GM18502 (cell line): ENCODE data around the gene CPVL.

Experiments
- ATAC-seq: cut with Tn5 transposase; IDR thresholded peaks from one replicate; pipeline ENCODE4 v1.9.1; 2021; ENCODE audit warnings: mild to moderate bottlenecking; ENCODE audit not compliant: unreplicated experiment, poor library complexity

CPVL gene

DNA sequence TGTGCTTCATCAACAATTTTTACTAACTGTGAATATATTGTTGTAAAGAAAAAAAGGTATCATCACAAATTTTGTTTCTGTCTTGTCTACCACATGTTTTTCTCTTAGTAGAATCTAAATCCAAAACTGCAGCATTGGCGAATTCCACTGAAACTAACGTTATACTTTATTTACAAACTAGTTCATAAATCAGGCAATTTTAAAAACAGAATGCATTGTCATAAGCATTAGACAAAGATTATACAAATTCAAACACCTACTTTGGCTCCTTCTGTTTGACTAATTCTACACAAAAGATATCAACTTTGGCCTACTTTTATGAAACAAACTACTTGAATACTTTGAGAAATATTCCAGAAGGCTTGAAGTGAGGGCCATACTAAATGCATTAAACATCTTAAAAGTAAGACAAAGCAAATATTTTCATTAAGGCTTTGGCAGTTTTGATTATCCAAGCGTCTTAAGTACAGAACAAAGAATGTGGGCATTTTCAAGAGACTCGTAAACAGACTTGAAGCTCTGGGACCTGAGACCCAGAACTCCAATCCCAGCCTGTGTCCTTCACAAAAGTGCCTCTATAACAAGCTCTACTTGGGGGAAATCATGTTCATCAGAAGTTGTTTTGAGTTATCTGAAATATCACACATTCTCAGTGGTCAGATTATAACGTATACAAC is 81.0 kb downstream of the CPVL start:
- ATAC-seq, result no peak

DNA sequence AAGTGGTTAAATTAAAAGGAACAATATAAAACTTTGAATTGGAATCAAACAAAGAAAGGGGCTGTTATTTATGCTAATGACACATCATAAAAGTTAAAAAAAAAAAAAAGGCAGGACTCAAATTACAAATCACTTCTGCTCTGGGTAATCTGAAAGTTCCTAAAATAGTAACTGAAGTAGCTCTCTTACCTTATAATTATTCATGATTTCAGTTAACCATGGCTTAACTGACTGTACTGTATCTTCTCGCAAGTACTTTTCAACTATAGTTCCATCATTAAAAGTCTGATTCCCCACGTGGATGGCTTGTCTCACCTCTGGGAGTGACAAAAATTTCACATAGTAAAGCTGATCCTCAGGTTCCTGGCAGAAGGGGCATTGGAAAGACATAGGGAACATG is 82.5 kb downstream of the CPVL start:
- ATAC-seq, result no peak

DNA sequence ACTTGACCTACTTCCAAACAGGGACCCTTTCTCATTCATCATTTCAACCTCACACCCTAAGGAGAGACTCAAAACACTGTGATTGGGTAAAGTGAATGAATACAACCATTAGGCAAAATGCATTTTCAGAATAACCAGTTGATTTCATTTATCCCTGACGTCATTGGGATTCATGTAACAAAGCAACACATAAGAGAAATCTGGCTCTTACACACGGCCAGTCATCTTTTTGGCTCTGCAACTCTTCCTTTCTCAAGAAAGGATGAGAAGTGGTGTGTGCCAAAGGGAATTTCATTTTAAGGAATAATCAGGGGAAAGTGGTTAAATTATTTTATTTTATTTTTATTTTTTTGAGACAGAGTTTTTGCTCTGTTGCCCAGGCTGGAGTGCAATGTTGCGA is 83.1 kb downstream of the CPVL start:
- ATAC-seq, result no peak

DNA sequence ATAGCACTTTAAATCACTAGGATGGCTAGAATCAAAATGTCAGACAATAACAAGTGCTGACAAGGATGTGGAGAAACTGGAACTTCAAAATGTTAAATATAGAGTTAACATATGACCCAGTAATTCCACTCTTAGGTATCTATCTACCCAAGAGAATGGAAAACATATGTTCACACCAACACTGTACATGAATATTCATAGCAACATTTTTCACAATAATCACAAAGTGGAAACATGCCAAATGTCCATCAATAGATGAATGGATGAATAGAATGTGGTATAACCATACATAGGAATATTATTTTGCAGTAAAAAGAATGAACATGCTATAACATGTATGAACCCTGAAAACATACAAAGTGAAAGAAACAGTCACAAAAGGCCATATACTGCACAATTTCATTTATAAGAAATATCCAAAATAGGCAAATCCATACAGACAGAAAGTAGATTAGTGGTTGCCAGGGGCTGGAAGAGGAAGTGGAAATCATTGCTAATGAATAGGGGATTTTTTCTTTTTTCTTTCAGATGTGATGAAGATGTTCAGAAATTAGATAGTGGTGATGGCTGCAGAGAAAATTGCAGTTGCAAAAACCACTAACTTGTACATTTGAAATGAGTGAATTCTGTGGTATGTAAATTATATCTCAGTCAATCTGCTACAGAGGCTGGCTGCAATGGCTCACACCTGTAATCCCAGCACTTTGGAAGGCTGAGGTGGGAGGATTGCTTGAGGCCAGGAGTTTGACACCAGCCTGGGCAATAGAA is 93.0 kb downstream of the CPVL start:
- ATAC-seq, result no peak

DNA sequence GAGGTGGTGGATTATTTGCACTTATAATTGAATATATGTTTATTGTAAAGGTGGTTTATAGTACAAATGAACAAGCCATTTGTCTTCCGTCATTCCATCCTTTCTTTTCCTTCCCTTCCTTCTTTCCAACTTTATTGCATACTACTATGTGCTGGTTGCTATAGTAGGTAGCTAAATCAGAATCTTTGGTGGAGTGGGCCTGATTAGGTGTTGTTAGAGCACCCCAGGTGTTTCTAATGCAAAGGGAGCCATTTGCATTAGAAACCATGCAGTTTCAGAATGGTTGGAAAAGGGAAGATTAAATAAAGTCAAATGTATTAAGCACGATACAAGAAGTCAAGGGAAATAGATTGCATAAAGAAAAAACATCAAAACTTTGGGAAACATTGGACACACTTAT is 99.4 kb downstream of the CPVL start:
- ATAC-seq, result no peak

- ATAC-seq, result no peak
Measured at GRCh38 chr7:29045258-29046086, 100.9 kb downstream of the CPVL start.

DNA sequence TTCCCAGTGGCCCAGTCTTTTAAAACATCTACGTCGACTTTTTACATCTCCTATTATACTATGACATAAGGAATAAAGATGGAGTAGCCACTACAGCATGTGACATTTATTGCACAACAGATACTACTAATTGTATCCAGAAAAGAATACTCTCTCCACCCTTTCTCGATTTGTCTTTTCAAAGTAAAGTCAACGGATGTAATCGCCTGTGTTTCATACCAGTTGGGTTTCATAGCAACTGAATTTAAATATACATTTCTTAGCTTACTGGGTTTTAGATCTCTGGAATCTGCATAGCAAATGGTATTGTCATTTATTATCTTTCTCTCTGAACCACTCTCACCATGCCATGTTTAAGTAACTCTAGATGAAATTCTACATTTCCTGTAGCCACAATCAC is 101.8 kb downstream of the CPVL start:
- no peak for ATAC-seq

- no peak for ATAC-seq
Measured at GRCh38 chr7:29043576-29043975, 102.8 kb downstream of the CPVL start.

GRCh38 chr7:29042824-29043231 is 103.5 kb downstream of the CPVL start:
- no peak for ATAC-seq

DNA sequence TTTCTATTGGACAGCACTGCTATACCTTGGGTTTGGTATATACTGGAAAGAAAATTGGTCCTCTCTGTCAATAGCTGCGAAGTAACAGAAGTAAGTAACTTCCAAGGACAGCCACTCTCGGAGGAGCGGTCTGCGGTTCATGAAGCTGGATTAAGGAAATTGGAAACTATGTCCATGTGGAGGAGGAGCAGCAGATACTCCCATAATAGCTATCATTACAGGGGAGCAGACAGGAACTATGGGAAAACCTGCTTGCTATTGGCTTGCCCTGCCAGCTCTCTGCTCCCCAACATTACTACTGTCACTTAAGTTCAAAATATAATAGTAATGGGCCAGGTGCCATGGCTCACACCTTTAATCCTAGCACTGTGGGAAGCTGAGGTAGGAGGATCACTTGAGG is 104.3 kb downstream of the CPVL start:
- ATAC-seq, result no peak

GRCh38 chr7:29040579-29040925 is 105.8 kb downstream of the CPVL start:
- ATAC-seq, result no peak

GRCh38 chr7:29039821-29040578 is 106.3 kb downstream of the CPVL start:
- no peak for ATAC-seq

GRCh38 chr7:29038463-29038862 is 107.9 kb downstream of the CPVL start:
- no peak for ATAC-seq

DNA sequence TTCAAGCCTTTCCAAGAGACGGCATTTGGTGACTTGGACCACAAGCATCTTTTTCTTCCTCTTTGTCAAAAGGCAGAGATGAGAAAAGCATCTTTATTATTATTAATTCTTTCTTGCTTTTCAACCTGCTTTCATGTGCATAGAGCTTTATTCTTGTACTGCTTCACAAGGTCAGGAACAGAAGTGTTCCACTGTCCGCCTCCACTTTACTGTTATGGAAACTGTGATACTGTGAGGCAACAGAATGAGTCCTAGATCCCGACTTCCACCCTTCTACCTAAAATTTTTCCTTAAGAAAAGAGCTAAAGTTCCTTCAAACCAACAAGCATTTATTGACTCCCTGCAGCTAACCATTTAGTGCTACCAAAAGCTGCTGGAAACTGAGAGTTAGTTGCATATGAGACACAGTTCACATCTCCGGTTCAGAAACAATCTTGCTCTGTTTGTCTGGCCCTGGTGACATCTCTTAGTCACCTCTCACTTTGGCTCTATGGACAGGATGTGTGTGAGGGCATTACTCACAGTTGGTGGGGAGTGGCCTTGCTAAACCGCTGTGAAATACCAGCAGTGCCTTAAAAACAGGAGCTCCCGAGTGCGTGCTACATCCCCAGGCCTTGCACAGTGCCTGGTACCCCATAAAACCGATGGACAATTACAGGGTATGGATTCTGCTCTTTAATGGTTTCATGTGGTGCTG is 111.1 kb downstream of the CPVL start:
- no peak for ATAC-seq

DNA sequence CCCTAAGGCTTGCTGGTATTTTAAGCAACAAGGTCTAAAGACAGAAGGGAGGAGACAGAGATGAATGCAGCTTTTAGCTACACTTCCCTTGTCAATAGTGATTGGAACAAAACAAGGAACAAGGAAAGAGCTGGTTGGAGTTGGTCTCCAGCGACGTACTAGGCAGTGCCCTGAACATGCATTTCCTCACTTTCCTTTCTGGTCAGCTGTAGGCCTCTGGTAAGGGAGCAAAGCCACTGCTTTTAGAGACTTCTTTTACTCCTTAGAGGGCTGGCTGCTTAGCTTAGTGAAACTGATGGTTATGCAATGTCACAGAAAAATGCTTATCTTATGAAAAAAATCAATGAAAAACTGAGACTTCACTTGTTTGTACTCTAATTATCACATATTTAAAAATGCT is 112.8 kb downstream of the CPVL start:
- ATAC-seq, result no peak

DNA sequence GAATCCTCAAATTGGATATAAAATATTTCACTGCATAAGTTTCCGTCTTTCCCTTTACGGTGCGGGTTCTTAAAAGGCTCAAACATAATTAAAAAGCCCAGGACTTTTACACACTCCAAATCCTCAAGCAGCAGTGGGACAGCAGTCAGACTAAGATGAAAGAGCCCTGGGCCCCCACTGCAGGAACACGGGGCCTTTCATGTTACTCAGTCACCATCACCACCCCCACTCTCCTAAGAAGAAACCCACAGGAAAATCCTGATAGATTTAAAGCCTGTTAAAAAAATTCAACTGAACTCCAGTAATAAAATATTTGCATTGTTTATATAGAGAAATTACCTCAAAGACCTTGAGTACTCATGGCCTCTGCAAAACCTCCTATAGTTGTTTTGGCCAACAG is 114.2 kb downstream of the CPVL start:
- ATAC-seq, result no peak

DNA sequence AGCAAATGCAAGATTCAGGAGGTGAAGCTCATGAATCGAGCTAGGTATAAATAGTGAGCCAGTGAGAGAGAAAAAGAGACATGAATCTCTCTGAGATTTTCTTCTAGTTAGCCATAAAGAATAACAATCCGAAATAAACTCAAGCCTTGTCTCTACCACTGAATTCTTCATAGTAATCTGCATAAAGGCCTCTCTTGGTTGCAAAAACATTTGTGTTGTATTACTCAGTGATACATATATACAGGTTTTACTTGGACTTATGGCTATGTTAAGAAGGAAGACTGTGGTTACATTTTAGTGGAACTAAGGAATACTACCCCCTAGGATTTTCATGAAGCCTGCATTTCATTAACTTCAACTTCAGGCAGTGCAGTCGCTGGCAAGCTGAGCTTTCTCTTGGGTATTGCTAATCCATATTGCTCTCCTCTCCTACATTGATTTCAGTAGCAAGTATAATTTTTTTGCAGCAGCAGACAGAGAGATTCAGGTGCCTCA is 115.5 kb downstream of the CPVL start:
- no peak for ATAC-seq

GRCh38 chr7:29022291-29022988 is 123.9 kb downstream of the CPVL start:
- no peak for ATAC-seq

DNA sequence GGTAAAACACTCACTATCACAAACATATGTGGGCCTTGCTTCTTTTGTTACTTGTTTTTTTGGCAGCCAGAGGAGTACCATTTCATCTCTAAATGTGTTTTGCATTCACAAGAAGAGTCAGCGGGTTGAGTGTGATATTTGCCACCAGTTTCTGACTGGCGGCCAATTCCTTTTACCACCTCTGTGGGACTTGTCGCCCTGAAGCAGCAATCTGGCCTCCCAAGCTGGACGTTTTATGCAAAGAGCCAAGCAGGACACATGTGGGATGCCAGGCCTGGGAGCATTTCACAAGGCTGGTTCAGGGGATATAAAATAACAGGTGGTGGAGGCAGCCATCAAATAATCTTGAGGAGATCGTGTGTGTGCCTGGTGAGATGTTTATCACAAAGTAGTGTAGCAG is 126.4 kb downstream of the CPVL start:
- ATAC-seq, result no peak
